HT1080 (cell line): ENCODE data around the gene KDELR3. TPM values are rescaled to one million over a fixed set of nuclear protein-coding genes. Genes with fewer than 3 reads are reported as not detected.

ENCODE experiments used
- DNase-seq: peaks from one replicate; pipeline ENCODE4 v3.0.0-alpha.2; 2015; ENCODE audit warnings: low read depth
- total RNA-seq: library from RNA; depleted of rRNA; stranded (reverse); fragments of >200 nt; shearing (Covaris generic); gene quantifications from 2 replicates; pipeline ENCODE4 v1.2.3, GENCODE V29; 2014

The KDELR3 gene
- total RNA-seq, 1 experiment from 2014 or later: 11.8 TPM

GRCh38 chr22:38437416-38437815, 30.5 kb upstream of the KDELR3 start:
- DNase-seq: peak; percentile 66

GRCh38 chr22:38440747-38441350, 27.0 kb upstream of the KDELR3 start:
- no peak for DNase-seq

- no peak for DNase-seq
Observed at GRCh38 chr22:38441620-38442287, 26.1 kb upstream of the KDELR3 start.

- DNase-seq: no peak
Observed at GRCh38 chr22:38442967-38443627, 24.8 kb upstream of the KDELR3 start.

GRCh38 chr22:38443628-38444521, 24.0 kb upstream of the KDELR3 start:
- no peak for DNase-seq

- no peak for DNase-seq
Observed at GRCh38 chr22:38444783-38445182, 23.1 kb upstream of the KDELR3 start.

GRCh38 chr22:38446018-38446601, 21.8 kb upstream of the KDELR3 start:
- DNase-seq: no peak

GRCh38 chr22:38448945-38449745, 18.8 kb upstream of the KDELR3 start:
- DNase-seq: no peak

- DNase-seq: no peak
Observed at GRCh38 chr22:38449776-38450175, 18.1 kb upstream of the KDELR3 start.

- DNase-seq: no peak
Observed at GRCh38 chr22:38450234-38450797, 17.6 kb upstream of the KDELR3 start.

GRCh38 chr22:38451404-38451803, 16.5 kb upstream of the KDELR3 start:
- no peak for DNase-seq

- no peak for DNase-seq
Observed at GRCh38 chr22:38451864-38452263, 16.0 kb upstream of the KDELR3 start.

- DNase-seq: no peak
Observed at GRCh38 chr22:38452373-38453065, 15.4 kb upstream of the KDELR3 start.

- no peak for DNase-seq
Observed at GRCh38 chr22:38453066-38453672, 14.7 kb upstream of the KDELR3 start.

GRCh38 chr22:38453996-38454352, 13.9 kb upstream of the KDELR3 start:
- no peak for DNase-seq

- DNase-seq: no peak
Observed at GRCh38 chr22:38454353-38455075, 13.4 kb upstream of the KDELR3 start.

- DNase-seq: no peak
Observed at GRCh38 chr22:38455076-38455529, 12.8 kb upstream of the KDELR3 start, which contains the start of gene KCNJ4. KCNJ4 (minus strand) TSS chr22:38455199; CDS start chr22:38428132, 27,067 bp downstream.
